ENCODE data around the gene NDUFS8.
A peak's percentile ranks its signal among the peaks of the same experiment; 100 is the strongest.

Gene NDUFS8

DNA sequence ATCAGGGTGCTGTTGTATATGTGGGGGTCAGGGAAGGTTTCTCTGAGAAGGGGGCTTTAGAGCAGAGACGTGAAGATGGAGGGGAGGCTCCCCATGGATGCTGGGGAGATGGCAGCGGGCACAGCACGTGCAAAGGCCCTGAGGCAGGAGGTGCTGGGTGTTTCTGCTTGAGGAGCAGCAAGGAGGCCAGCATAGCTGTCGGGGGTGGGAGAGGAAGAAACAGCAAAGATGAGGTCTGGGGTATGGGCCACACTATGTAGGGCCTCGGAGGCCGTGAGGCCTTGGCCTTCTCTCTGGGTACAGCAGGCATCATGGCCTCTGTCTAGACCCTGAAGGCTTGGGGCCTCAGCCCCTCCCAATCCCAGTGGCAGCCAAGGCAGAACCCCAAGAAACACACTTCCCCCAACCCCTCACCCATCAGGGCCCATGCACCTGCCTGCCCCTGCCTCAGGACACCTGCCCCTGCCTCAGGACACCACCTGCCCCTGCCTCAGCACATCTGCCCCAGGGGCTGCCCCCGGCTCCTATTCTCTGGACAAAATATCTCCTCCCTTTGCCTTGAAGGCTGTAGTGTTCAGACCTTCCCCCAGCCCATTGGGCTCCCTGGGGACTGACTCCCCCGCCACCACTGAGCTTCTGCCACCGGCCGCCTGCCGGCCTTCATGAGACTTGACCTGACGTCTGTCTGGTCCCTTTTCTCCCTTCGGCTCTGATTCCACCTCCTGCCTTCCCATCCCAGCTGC is 14.1 kb upstream of the NDUFS8 start:
- TF ChIP-seq, protein P1, sequence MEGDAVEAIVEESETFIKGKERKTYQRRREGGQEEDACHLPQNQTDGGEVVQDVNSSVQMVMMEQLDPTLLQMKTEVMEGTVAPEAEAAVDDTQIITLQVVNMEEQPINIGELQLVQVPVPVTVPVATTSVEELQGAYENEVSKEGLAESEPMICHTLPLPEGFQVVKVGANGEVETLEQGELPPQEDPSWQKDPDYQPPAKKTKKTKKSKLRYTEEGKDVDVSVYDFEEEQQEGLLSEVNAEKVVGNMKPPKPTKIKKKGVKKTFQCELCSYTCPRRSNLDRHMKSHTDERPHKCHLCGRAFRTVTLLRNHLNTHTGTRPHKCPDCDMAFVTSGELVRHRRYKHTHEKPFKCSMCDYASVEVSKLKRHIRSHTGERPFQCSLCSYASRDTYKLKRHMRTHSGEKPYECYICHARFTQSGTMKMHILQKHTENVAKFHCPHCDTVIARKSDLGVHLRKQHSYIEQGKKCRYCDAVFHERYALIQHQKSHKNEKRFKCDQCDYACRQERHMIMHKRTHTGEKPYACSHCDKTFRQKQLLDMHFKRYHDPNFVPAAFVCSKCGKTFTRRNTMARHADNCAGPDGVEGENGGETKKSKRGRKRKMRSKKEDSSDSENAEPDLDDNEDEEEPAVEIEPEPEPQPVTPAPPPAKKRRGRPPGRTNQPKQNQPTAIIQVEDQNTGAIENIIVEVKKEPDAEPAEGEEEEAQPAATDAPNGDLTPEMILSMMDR (IDR thresholded peaks at IDR 0.05; ENCODE audit: low read depth, low read length) = no peak
- H3K4me3 ChIP-seq (ENCODE audit: low read depth, low read length) = no peak overlapping the region
- in situ Hi-C loops (cut with HindIII; ENCODE audit: low sequenced_read_pairs) = no loop called here
- no peak for DNase-seq (ENCODE audit: low read depth, low spot score)

- in situ Hi-C loops (cut with HindIII; ENCODE audit: low sequenced_read_pairs) = no loop called here
- no peak overlapping the region for H3K4me3 ChIP-seq (ENCODE audit: low read depth, low read length)
- no peak for DNase-seq (ENCODE audit: low read depth, low spot score)
- TF ChIP-seq, protein P1 (IDR thresholded peaks at IDR 0.05; ENCODE audit: low read depth, low read length) = no peak
Observed at GRCh38 chr11:68016904-68017817, 13.3 kb upstream of the NDUFS8 start.

DNA sequence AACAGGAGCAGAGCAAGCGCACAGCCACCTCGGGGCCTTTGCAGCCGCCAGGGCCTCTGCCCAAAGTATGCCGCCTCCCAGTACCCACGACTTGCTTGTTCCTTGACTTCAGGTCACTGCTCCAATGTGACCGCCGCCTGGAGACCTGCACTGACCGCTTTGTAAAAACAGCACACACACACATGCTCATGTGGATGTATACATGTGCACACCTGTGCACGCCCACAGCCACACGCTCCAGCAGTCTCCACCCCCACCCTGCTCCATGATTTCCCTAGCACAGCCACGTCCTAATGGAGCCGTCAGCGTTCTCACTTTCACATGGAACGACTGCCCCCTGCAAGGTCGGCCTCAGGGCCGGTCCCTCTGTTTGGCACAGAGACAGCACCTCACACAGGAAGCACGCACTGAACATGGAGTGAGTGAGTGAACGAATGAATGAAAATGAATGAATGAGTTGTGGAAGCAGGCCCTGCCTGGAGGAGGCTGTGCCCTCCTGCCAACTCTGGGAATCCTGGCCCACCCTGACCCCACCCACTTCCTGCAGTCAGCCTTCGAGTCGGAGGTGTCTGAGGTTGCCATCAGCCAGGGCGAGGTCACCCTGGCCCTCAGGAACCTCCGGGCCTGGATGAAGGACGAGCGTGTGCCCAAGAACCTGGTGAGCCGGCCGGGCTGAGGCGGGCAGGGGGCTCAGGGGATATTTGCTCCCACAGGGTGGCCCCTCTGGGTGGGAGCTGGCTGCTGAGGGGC is 12.3 kb upstream of the NDUFS8 start:
- TF ChIP-seq, protein P1 (IDR thresholded peaks at IDR 0.05; ENCODE audit: low read depth, low read length) = no peak
- no peak overlapping the region for H3K4me3 ChIP-seq (ENCODE audit: low read depth, low read length)
- in situ Hi-C loops (cut with HindIII; ENCODE audit: low sequenced_read_pairs) = no loop called here
- DNase-seq (ENCODE audit: low read depth, low spot score) = no peak

- in situ Hi-C loops (cut with HindIII; ENCODE audit: low sequenced_read_pairs) = no loop called here
- H3K4me3 ChIP-seq (ENCODE audit: low read depth, low read length) = no peak overlapping the region
- TF ChIP-seq, protein P1 (IDR thresholded peaks at IDR 0.05; ENCODE audit: low read depth, low read length) = no peak
- no peak for DNase-seq (ENCODE audit: low read depth, low spot score)
Observed at GRCh38 chr11:68018730-68019190, 11.7 kb upstream of the NDUFS8 start.

DNA sequence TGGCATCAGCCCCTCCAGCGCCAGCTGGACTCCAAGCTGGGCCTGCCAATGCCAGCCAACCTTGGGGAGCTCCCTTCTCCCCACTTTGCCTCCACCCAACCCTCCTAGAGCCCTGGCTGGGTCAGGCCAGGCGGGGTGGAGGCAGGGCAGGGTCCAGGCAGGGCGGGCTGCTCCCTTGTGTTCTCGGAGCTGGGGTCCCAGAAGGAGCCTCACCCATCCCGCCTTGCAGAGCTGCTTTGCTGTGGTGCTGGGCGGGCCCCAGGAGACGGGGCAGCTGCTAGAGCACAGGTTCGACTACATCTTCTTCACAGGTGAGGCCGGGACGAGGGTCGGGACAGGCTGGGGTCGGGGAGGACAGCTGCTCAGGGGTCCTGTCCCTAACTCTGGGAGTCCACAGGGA is 11.0 kb upstream of the NDUFS8 start:
- no peak overlapping the region for H3K4me3 ChIP-seq (ENCODE audit: low read depth, low read length)
- TF ChIP-seq, protein P1 (IDR thresholded peaks at IDR 0.05; ENCODE audit: low read depth, low read length) = no peak
- no peak for DNase-seq (ENCODE audit: low read depth, low spot score)
- in situ Hi-C loops (cut with HindIII; ENCODE audit: low sequenced_read_pairs) = no loop called here

DNA sequence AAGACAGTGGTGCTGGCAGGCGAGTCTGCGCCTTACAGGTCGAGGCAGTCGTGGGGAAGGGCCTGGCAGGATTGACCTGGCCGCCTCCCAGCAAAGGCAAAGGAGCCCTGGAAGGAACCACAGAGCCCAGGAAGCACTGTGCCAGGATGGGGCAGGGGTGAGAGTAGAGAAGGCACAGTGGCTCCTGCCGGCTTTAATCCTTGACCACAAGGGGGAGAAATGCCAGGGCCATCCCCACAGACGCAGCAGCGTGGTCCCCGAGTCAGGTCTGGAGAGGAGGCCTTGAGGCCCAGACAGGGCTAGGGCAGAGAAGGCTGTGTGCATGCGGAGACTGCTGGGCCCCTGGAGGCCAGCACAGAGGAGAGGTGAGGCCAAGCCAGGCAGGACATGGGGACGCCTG is 9.9 kb upstream of the NDUFS8 start:
- TF ChIP-seq, protein P1 (IDR thresholded peaks at IDR 0.05; ENCODE audit: low read depth, low read length) = peak; percentile 59
- no peak for DNase-seq (ENCODE audit: low read depth, low spot score)
- no peak overlapping the region for H3K4me3 ChIP-seq (ENCODE audit: low read depth, low read length)
- in situ Hi-C loops (cut with HindIII; ENCODE audit: low sequenced_read_pairs) = no loop called here
